GM18951 (cell line): ENCODE results near the gene RPL38.
"Not testable (repeated sequence)": the region's sequence is repeated elsewhere in the genome, so short reads cannot be mapped to it uniquely, and the experiment has no call there.

Experiments
- POLR2A ChIP-seq: IDR thresholded peaks from 4 replicates; pipeline ENCODE4 v1.6.1; 2011; ENCODE audit warnings: mild to moderate bottlenecking; ENCODE audit not compliant: insufficient read length, insufficient read depth; ENCODE audit errors: extremely low read depth
- in situ Hi-C: fragments of 300-500 bp; cut with MboI; formaldehyde crosslinking; loops from one replicate; pipeline ENCODE4 v1.12.0; 2022; ENCODE audit warnings: low sequenced_read_pairs, mixed read lengths, inconsistent platforms; ENCODE audit not compliant: unreplicated experiment

The RPL38 gene

GRCh38 chr17:74170924-74171323, 32.6 kb upstream of the RPL38 start:
- TF ChIP-seq POLR2A = no peak
- in situ Hi-C loops = no loop called here

GRCh38 chr17:74172700-74173099, 30.8 kb upstream of the RPL38 start:
- TF ChIP-seq POLR2A = no peak
- in situ Hi-C loops = no loop called here

GRCh38 chr17:74176546-74177001, 26.9 kb upstream of the RPL38 start:
- in situ Hi-C loops = no loop called here
- no peak for TF ChIP-seq POLR2A

GRCh38 chr17:74177018-74177450, 26.4 kb upstream of the RPL38 start:
- TF ChIP-seq POLR2A = no peak
- in situ Hi-C loops = no loop called here

DNA sequence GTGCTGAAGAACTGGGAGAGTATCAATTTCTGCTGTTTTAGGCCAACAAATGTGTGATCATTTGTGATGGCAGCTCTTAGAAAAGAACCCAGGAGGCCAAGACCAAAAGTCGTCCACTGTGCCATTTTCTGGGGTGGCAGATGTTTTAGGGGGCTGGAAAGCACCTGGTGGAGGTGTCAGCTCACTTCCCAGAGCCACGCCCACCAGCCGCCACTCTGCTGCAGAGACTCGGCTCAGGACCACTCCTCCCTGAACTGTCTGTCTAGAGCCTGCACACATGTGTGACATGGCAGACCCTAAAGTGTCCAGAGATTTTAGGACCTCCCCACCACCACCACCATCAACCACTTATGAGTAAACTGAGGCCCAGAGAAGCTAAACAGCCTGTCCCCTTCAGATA, 23.9 kb upstream of the RPL38 start:
- in situ Hi-C loops = no loop called here
- no peak for TF ChIP-seq POLR2A

- in situ Hi-C loops = no loop called here
- no peak for TF ChIP-seq POLR2A
Measured at GRCh38 chr17:74180336-74180735, 23.1 kb upstream of the RPL38 start.

- no peak for TF ChIP-seq POLR2A
- in situ Hi-C loops = no loop called here
Measured at GRCh38 chr17:74181341-74181740, 22.1 kb upstream of the RPL38 start.

DNA sequence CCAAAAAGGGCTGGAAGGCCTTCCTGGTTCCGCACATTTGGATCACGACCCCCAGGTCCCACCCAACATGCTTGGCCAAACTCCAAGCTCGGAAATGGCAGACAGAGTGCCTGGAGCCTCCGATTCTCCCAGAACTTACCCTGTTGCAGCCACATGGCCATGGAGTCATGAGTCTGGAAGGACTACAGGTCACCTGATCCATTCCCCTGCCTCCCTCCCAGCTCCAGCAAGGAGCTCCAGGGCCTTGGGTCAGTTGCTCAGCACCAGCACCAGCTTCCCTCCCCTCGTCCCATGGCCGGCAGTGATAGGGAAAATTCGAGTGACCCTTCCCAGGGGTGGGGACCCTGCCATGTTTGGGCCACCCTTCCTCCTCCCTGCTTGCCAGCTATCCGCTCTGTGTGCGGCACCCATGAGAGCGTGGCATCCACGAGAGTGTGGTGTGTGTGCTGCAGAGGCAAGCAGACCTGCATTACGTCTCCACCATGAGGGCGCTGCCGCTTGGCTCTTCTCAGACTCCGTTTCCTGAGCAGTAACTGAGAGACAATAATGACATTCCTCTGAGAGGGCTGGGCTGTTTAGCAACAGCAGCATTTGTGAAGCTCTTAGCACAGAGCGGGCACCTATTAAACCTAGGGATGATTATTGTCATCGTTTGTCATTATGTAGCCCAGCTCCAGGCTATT, 21.3 kb upstream of the RPL38 start:
- in situ Hi-C loops = no loop called here
- no peak for TF ChIP-seq POLR2A

- TF ChIP-seq POLR2A = no peak
- in situ Hi-C loops = no loop called here
Measured at GRCh38 chr17:74183411-74183810, 20.1 kb upstream of the RPL38 start.

GRCh38 chr17:74185571-74186185, 17.8 kb upstream of the RPL38 start:
- no peak for TF ChIP-seq POLR2A
- in situ Hi-C loops = no loop called here

DNA sequence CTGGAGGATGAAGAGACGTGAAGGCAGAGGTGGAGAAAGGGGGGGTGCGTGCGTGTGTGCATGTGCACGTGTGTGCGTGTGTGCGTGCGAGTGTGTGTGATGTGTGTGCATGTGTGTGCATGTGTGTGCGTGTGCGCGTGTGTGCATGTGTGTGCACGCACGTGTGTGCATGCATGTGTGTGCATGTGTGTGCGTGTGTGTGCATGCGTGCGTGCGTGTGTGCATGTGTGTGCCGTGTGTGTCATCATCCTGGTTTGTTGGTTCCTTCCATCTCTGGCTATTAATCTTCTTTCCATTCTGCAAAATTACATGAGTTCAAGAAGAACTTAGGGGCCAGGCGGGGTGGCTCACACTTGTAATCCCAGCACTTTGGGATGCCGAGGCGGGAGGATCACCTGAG, 17.0 kb upstream of the RPL38 start:
- TF ChIP-seq POLR2A = no peak
- in situ Hi-C loops = no loop called here

GRCh38 chr17:74187761-74188160, 15.7 kb upstream of the RPL38 start:
- in situ Hi-C loops = no loop called here
- no peak for TF ChIP-seq POLR2A

GRCh38 chr17:74188687-74189086, 14.8 kb upstream of the RPL38 start:
- in situ Hi-C loops = not testable (repeated sequence)

- no peak for TF ChIP-seq POLR2A
- in situ Hi-C loops = no loop called here
Measured at GRCh38 chr17:74190154-74190553, 13.3 kb upstream of the RPL38 start.
